ENCODE data around the gene ALOX5AP. TPM values are rescaled to one million over a fixed set of nuclear protein-coding genes. Genes with fewer than 3 reads are reported as not detected.

The ALOX5AP gene
- total RNA-seq = 7.2 TPM
- long read RNA-seq, partial matches to known transcripts = 0 of 1 reads
- long read RNA-seq, other reads (novel, unspliced or antisense) = 0 of 1 reads

GRCh38 chr13:30735025-30735871 lies at the start of gene ALOX5AP:
Gene ALOX5AP, plus strand, starts transcription at chr13:30735543. Its CDS starts 63 bp downstream, at chr13:30735606.
- intact Hi-C loops (cut with micrococcal nuclease) = no loop called here
- H3K9me3 ChIP-seq (replicated peaks) = no peaks in the 10 kb centered on the region
- H3K4me1 ChIP-seq = no peaks in the 10 kb centered on the region
- no peaks in the 10 kb centered on the region for H3K36me3 ChIP-seq
- H3K27ac ChIP-seq (replicated peaks) = peak within 1 kb of the TSS; percentile 33
- no peak for DNase-seq
- H3K27me3 ChIP-seq (ENCODE audit: low read depth) = peaks cover 7% of the 10 kb centered on the region
- TF ChIP-seq, protein P1, sequence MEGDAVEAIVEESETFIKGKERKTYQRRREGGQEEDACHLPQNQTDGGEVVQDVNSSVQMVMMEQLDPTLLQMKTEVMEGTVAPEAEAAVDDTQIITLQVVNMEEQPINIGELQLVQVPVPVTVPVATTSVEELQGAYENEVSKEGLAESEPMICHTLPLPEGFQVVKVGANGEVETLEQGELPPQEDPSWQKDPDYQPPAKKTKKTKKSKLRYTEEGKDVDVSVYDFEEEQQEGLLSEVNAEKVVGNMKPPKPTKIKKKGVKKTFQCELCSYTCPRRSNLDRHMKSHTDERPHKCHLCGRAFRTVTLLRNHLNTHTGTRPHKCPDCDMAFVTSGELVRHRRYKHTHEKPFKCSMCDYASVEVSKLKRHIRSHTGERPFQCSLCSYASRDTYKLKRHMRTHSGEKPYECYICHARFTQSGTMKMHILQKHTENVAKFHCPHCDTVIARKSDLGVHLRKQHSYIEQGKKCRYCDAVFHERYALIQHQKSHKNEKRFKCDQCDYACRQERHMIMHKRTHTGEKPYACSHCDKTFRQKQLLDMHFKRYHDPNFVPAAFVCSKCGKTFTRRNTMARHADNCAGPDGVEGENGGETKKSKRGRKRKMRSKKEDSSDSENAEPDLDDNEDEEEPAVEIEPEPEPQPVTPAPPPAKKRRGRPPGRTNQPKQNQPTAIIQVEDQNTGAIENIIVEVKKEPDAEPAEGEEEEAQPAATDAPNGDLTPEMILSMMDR (IDR thresholded peaks at IDR 0.05; ENCODE audit: borderline replicate concordance) = no peak
- H3K4me3 ChIP-seq = peak within 1 kb of the TSS; percentile 29

- intact Hi-C loops (cut with micrococcal nuclease) = no loop called here
- no peaks in the 10 kb centered on the region for H3K36me3 ChIP-seq
- TF ChIP-seq, protein P1 (IDR thresholded peaks at IDR 0.05; ENCODE audit: borderline replicate concordance) = no peak
- DNase-seq = no peak
- H3K9me3 ChIP-seq (replicated peaks) = peaks cover 6% of the 10 kb centered on the region
- H3K27ac ChIP-seq (replicated peaks) = no peak overlapping the region
- peaks cover 8% of the 10 kb centered on the region for H3K4me1 ChIP-seq
- no peak overlapping the region for H3K4me3 ChIP-seq
- H3K27me3 ChIP-seq (ENCODE audit: low read depth) = no peaks in the 10 kb centered on the region
Measured at GRCh38 chr13:30685987-30686386, 49.4 kb upstream of the ALOX5AP start.

DNA sequence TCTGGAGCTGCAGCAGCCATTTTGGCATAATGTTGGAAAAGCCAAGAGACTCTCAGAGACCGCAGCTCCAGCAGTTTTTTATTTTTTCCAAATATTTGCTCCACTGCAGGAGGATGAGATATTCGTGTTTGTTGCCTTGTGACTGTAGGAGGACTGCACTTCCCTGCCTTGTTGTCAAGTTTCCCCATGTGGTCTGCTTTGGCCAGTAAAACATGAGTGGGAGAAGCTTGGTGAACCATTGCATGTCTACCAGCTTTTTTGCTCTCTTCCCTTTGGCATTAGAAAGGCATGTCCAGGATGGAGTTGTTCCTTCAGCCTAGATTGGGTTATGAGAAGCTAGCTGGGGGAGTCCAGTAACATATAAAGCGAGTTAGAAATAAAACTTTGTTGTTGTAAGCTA lies 47.7 kb upstream of the ALOX5AP start:
- TF ChIP-seq, protein P1 (IDR thresholded peaks at IDR 0.05; ENCODE audit: borderline replicate concordance) = no peak
- Histone ChIP-seq H3K27ac (replicated peaks) (no peak overlapping the region), H3K36me3 (no peaks in the 10 kb centered on the region), H3K4me1 (peaks cover 11% of the 10 kb centered on the region), H3K4me3 (no peak overlapping the region), H3K27me3 (ENCODE audit: low read depth) (no peaks in the 10 kb centered on the region), H3K9me3 (replicated peaks) (peaks cover 6% of the 10 kb centered on the region)
- no peak for DNase-seq
- intact Hi-C loops (cut with micrococcal nuclease) = no loop called here

DNA sequence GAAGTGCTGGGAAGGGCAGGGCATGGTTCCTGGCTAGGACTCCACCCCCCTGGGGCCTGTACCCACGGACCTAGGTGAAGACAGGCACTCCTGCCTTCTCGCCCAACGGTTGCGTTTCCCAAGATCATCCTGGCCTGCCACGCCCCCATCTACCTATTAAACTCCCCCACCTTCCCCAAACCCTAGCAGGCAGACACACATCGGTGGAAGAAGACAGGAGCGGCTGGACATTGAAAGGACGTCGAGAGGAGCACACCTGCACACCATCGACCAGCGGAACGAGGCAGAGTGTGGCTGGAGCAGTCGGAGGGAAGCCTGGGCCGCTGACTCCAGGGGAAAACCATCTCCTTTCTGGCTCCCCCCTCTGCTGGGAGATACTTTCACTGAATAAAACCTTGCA lies 45.6 kb upstream of the ALOX5AP start:
- Histone ChIP-seq H3K36me3 (no peaks in the 10 kb centered on the region), H3K4me3 (peak overlapping the region; percentile 59), H3K27ac (replicated peaks) (peak overlapping the region; percentile 76), H3K4me1 (peaks cover 11% of the 10 kb centered on the region), H3K27me3 (ENCODE audit: low read depth) (no peaks in the 10 kb centered on the region), H3K9me3 (replicated peaks) (peaks cover 6% of the 10 kb centered on the region)
- TF ChIP-seq, protein P1 (IDR thresholded peaks at IDR 0.05; ENCODE audit: borderline replicate concordance) = no peak
- no peak for DNase-seq
- intact Hi-C loops (cut with micrococcal nuclease) = no loop called here

GRCh38 chr13:30690282-30691188 lies 44.8 kb upstream of the ALOX5AP start:
- DNase-seq = peak; percentile 64
- no peaks in the 10 kb centered on the region for H3K36me3 ChIP-seq
- H3K9me3 ChIP-seq (replicated peaks) = peaks cover 6% of the 10 kb centered on the region
- H3K4me3 ChIP-seq = peak overlapping the region; percentile 59
- peak overlapping the region; percentile 76 for H3K27ac ChIP-seq (replicated peaks)
- TF ChIP-seq, protein P1 (IDR thresholded peaks at IDR 0.05; ENCODE audit: borderline replicate concordance) = no peak
- no peaks in the 10 kb centered on the region for H3K27me3 ChIP-seq (ENCODE audit: low read depth)
- peaks cover 11% of the 10 kb centered on the region for H3K4me1 ChIP-seq
- intact Hi-C loops (cut with micrococcal nuclease) = no loop called here
